H1 (cell line): ENCODE results near the gene SLC39A8. TPM values are rescaled to one million over a fixed set of nuclear protein-coding genes. Genes with fewer than 3 reads are reported as not detected.

ENCODE experiments used
- CTCF ChIA-PET: fragments of 300-600 bp; sonication (Branson Sonifier 250); formaldehyde crosslinking; loops from one replicate; lab custom pipeline; 2021; ENCODE audit not compliant: partially characterized antibody; lab: Charles Lee
- POLR2A ChIA-PET: fragments of 300-600 bp; sonication (Branson Sonifier 250); formaldehyde crosslinking; loops from one replicate; lab custom pipeline; 2021; ENCODE audit warnings: inconsistent platforms; ENCODE audit not compliant: partially characterized antibody; lab: Charles Lee
- DNase-seq, 2 experiments: peaks; one replicate each; pipeline versions ENCODE4 v3.0.0 to v3.0.0-alpha.2; 2010 to 2022; ENCODE audit warnings: low spot score in 2 of 2, low read depth in 1 of 2, mixed read lengths in 1 of 2
- FAIRE-seq: peaks from 2 replicates; lab custom pipeline; 2011; peaks lifted over from hg19 to GRCh38; lab: Jason Lieb, UNC
- H2AFZ ChIP-seq: 2 replicates; pipeline ENCODE4 v1.8.1; 2012; ENCODE audit warnings: low read length, inconsistent platforms
- H2AK5ac ChIP-seq: 2 replicates; pipeline ENCODE4 v1.6.1; 2013; ENCODE audit warnings: low read depth, low read length
- H2BK120ac ChIP-seq: replicated peaks from 2 replicates; pipeline ENCODE3; 2013; ENCODE audit warnings: low read depth, low read length, inconsistent platforms
- H2BK12ac ChIP-seq: 2 replicates; pipeline ENCODE4 v1.6.1; 2013; ENCODE audit warnings: low read depth, low read length
- H2BK15ac ChIP-seq: 2 replicates; pipeline ENCODE4 v1.6.1; 2013; ENCODE audit warnings: low read length
- H2BK20ac ChIP-seq: 2 replicates; pipeline ENCODE4 v1.6.1; 2013; ENCODE audit warnings: low read length
- H2BK5ac ChIP-seq: 2 replicates; pipeline ENCODE4 v1.6.1; 2013; ENCODE audit warnings: low read depth, low read length
- H3K14ac ChIP-seq: 2 replicates; pipeline ENCODE4 v1.6.1; 2013; ENCODE audit warnings: inconsistent platforms; ENCODE audit not compliant: insufficient read length
- H3K18ac ChIP-seq: 2 replicates; pipeline ENCODE4 v1.6.1; 2013; ENCODE audit warnings: low read length; ENCODE audit errors: extremely low read depth
- H3K23ac ChIP-seq: 2 replicates; pipeline ENCODE4 v1.6.1; 2013; ENCODE audit warnings: inconsistent platforms; ENCODE audit not compliant: insufficient read length
- H3K23me2 ChIP-seq: 2 replicates; pipeline ENCODE4 v1.6.1; 2013; ENCODE audit warnings: low read depth, low read length
- H3K27ac ChIP-seq: 2 replicates; pipeline ENCODE4 v1.6.1; 2011; ENCODE audit warnings: low read depth, low read length, inconsistent platforms
- H3K27me3 ChIP-seq, 4 experiments: replicated peaks in 1 of 4; 1 replicate in 1 of 4; 2 replicates in 3 of 4; pipeline versions ENCODE4 v1.6.1 to v1.8.1; 2011 to 2013; ENCODE audit warnings: low read length in 3 of 4, mild to moderate bottlenecking in 3 of 4, inconsistent platforms in 2 of 4, mixed read lengths in 2 of 4, moderate library complexity in 1 of 4; ENCODE audit not compliant: control insufficient read depth in 3 of 4, insufficient read depth in 3 of 4; ENCODE audit errors: extremely low read depth in 1 of 4
- H3K36me3 ChIP-seq, 4 experiments: 2 replicates each; pipeline versions ENCODE4 v1.6.1 to v1.8.1; 2011 to 2013; ENCODE audit warnings: mild to moderate bottlenecking in 4 of 4, low read length in 3 of 4, moderate library complexity in 2 of 4, control low read depth in 1 of 4, inconsistent platforms in 1 of 4; ENCODE audit not compliant: insufficient read depth in 4 of 4, control insufficient read depth in 2 of 4
- H3K4ac ChIP-seq: replicated peaks from 2 replicates; pipeline ENCODE3; 2013; ENCODE audit warnings: low read length, low read depth, mixed read lengths, inconsistent platforms; ENCODE audit not compliant: insufficient read length
- H3K4me1 ChIP-seq, 4 experiments: replicated peaks in 1 of 4; 1 replicate in 1 of 4; 2 replicates in 3 of 4; pipeline versions ENCODE4 v1.6.1 to v1.8.1; 2011 to 2013; ENCODE audit warnings: low read length in 3 of 4, inconsistent platforms in 2 of 4, mixed read lengths in 1 of 4; ENCODE audit not compliant: insufficient read depth in 4 of 4, control insufficient read depth in 3 of 4
- H3K4me2 ChIP-seq, 2 experiments: 2 replicates each; pipeline versions ENCODE4 v1.6.1 to v1.8.1; 2011 to 2013; ENCODE audit warnings: low read depth in 2 of 2, low read length in 2 of 2, control low read depth in 1 of 2, inconsistent platforms in 1 of 2, mild to moderate bottlenecking in 1 of 2; ENCODE audit not compliant: insufficient read depth in 1 of 2
- H3K4me3 ChIP-seq, 4 experiments: fragments of 200-600, 300-600 bp in 1 of 4; sonication (generic), shearing (Covaris generic), sonication (Bioruptor Twin) in 1 of 4; 2 replicates each; pipeline versions ENCODE4 v1.5.1 to v1.8.1; 2011 to 2016; ENCODE audit warnings: low read length in 4 of 4, low read depth in 3 of 4, control low read depth in 2 of 4, inconsistent platforms in 2 of 4, mild to moderate bottlenecking in 2 of 4, mixed read lengths in 1 of 4, moderate library complexity in 1 of 4; ENCODE audit not compliant: insufficient read depth in 2 of 4; ENCODE audit errors: extremely low read depth in 1 of 4
- H3K56ac ChIP-seq: replicated peaks from 2 replicates; pipeline ENCODE3; 2013; ENCODE audit warnings: low read depth, mild to moderate bottlenecking, mixed read lengths, low read length, inconsistent platforms; ENCODE audit not compliant: insufficient read length
- H3K79me1 ChIP-seq: 2 replicates; pipeline ENCODE4 v1.6.1; 2013; ENCODE audit warnings: low read depth, low read length, control low read depth
- H3K79me2 ChIP-seq, 2 experiments: 2 replicates each; pipeline versions ENCODE4 v1.6.1 to v1.8.1; 2012 to 2013; ENCODE audit warnings: low read length in 2 of 2, mild to moderate bottlenecking in 2 of 2, inconsistent platforms in 1 of 2; ENCODE audit not compliant: insufficient read depth in 2 of 2, control insufficient read depth in 1 of 2
- H3K9ac ChIP-seq, 4 experiments: replicated peaks in 1 of 4; 1 replicate in 1 of 4; 2 replicates in 3 of 4; pipeline versions ENCODE4 v1.6.1 to v1.8.1; 2011 to 2013; ENCODE audit warnings: low read depth in 3 of 4, low read length in 3 of 4, control low read depth in 2 of 4, mild to moderate bottlenecking in 2 of 4, moderate library complexity in 2 of 4, inconsistent platforms in 1 of 4; ENCODE audit errors: extremely low read depth in 1 of 4
- H3K9me3 ChIP-seq, 2 experiments: 2 replicates each; pipeline versions ENCODE4 v1.6.1 to v1.8.1; 2012 to 2013; ENCODE audit warnings: mild to moderate bottlenecking in 2 of 2, moderate library complexity in 2 of 2, control low read depth in 1 of 2, inconsistent platforms in 1 of 2, low read depth in 1 of 2, low read length in 1 of 2, mixed read lengths in 1 of 2; ENCODE audit not compliant: insufficient read depth in 2 of 2
- H4K20me1 ChIP-seq, 2 experiments: replicated peaks in 1 of 2; 2 replicates each; pipeline versions ENCODE3 to v1.8.1; 2011 to 2013; ENCODE audit warnings: inconsistent platforms in 2 of 2, low read length in 2 of 2, mild to moderate bottlenecking in 1 of 2; ENCODE audit not compliant: insufficient read depth in 2 of 2, control insufficient read depth in 1 of 2
- H4K5ac ChIP-seq: 2 replicates; pipeline ENCODE4 v1.6.1; 2013; ENCODE audit warnings: low read length, low read depth, mixed read lengths, inconsistent platforms; ENCODE audit not compliant: insufficient read length
- H4K8ac ChIP-seq: 2 replicates; pipeline ENCODE4 v1.8.0; 2013; ENCODE audit warnings: mild to moderate bottlenecking, moderate library complexity, low read length, inconsistent platforms; ENCODE audit not compliant: insufficient read depth; ENCODE audit errors: extremely low read depth
- H4K91ac ChIP-seq: replicated peaks from 2 replicates; pipeline ENCODE3; 2013; ENCODE audit warnings: low read length, mixed read lengths, inconsistent platforms; ENCODE audit not compliant: insufficient read length
- WGBS, 2 experiments: shearing (Covaris generic) in 1 of 2; methylation state at CpG; one replicate each; pipeline versions ENCODE4 v1.1.6 to v1.1.7; 2013 to 2015; ENCODE audit warnings: low lambda C conversion rate in 2 of 2, mixed read lengths in 2 of 2, inconsistent platforms in 1 of 2, low coverage in 1 of 2, missing lambda C conversion rate in 1 of 2; ENCODE audit not compliant: insufficient replicate concordance in 2 of 2, insufficient coverage in 1 of 2, insufficient read length in 1 of 2; ENCODE audit errors: extremely low coverage in 1 of 2, missing lambda C conversion rate in 1 of 2; 5-methylcytosine and 5-hydroxymethylcytosine counted together
- polyA plus RNA-seq, 7 experiments: library from polyadenylated mRNA; depleted of rRNA in 3 of 7; stranded (reverse) in 5 of 7; unstranded in 2 of 7; fragments of >200 nt in 5 of 7; fragments of 200-250 nt in 2 of 7; gene quantifications; 1 replicate in 5 of 7; 2 replicates in 1 of 7; 4 replicates in 1 of 7; pipeline versions ENCODE4 v1.2.1 to v1.2.3, GENCODE V29; 2011 to 2013; ENCODE audit warnings: missing spikeins in 2 of 7, mixed read lengths in 2 of 7
- total RNA-seq: library from RNA; stranded (reverse); fragmentation: NEBNext Ultra II Directional; extraction: Animal tissue kit (Norgen Biotek cat#: 25700); gene quantifications from 2 replicates; pipeline ENCODE4 v1.2.1, GENCODE V29; 2021

The SLC39A8 gene
- total and polyA plus RNA-seq, 2 of the 8 experiments (the other 6 are each of a cell fraction or from before 2014, with no cell fraction given): 6.4 to 38.7 TPM

DNA sequence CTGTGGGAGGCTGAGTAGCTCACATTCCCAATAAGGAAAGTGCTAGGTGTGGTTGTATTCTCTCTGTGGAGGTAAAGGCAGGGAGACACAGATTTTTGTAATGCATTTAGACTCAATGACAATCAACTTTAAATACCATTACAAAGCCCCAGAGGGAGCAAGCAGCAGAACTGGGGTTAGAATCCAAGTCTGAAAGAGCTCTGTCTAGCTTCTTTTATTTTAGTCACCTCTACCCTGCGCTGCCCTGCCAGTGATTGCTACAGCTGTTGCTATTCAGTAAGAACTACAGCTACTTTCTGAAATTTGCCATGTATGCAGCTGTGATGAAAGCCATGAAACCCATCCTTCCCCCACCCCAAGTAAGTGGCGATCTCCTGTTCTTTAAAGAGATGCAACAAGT lies 22.5 kb downstream of the SLC39A8 start:
- FAIRE-seq: peak; percentile 55
- Histone ChIP-seq H3K79me2 (no peaks in the 10 kb centered on the region), H4K8ac (no peak overlapping the region), H3K36me3 (no peaks in the 10 kb centered on the region), H2BK15ac (no peak overlapping the region), H2BK5ac (no peak overlapping the region), H3K9me3 (no peaks in the 10 kb centered on the region), H3K4me1 (peaks cover 1 to 23% (median 19%) of the 10 kb centered on the region in 4 experiments; a peak in 6 of 7 replicates), H3K4me2 (peak overlapping the region; percentile 18 to 56), H3K23ac (no peak overlapping the region), H2BK12ac (no peak overlapping the region), H3K4me3 (no peak overlapping the region), H4K5ac (no peak overlapping the region), H3K18ac (no peak overlapping the region), H2AFZ (no peak overlapping the region), H2AK5ac (no peak overlapping the region), H3K14ac (no peak overlapping the region), H3K9ac (0 out of 7 replicates have a peak overlapping the region, but pooled peaks of 1 of the 4 experiments have one; percentile 39), H4K20me1 (no peaks in the 10 kb centered on the region), H2BK120ac (no peak overlapping the region), H3K27me3 (no peaks in the 10 kb centered on the region), H3K27ac (no peak overlapping the region), H4K91ac (no peak overlapping the region), H3K79me1 (no peaks in the 10 kb centered on the region), H3K23me2 (no peaks in the 10 kb centered on the region; the same call in 1 of the 2 replicates), H3K4ac (no peak overlapping the region), H2BK20ac (no peak overlapping the region), H3K56ac (no peak overlapping the region)
- 51% methylated on average over 2 of the region's 2 CpGs; no CpG with 5 or more reads in 1 of the 2 experiments for WGBS, 2 experiments
- CTCF ChIA-PET: interaction anchor here (0.7 to 2.2 kb wide), 12 partner anchors 9 to 759 kb away, joined by 3 to 12 read pairs (median 6); partner anchors contain the start of gene SLC39A8
- POLR2A ChIA-PET: interaction anchor here (1.0 to 1.6 kb wide), 4 partner anchors 10 to 22 kb away, joined by 3 to 5 read pairs (median 4); partner anchors contain the start of gene SLC39A8
- no peak for DNase-seq
